Measurements from ENCODE around the gene NBR1. TPM values are rescaled to one million over a fixed set of nuclear protein-coding genes. Genes with fewer than 3 reads are reported as not detected.

Gene NBR1
- total and polyA plus RNA-seq, 4 donors, result 18.2 to 74.6 (median 44.7) TPM

GRCh38 chr17:43210576-43210975 is 39.6 kb downstream of the NBR1 start:
- Histone ChIP-seq H3K4me1 (ENCODE audit: control insufficient read depth in 4 of 4, insufficient read depth in 4 of 4, low read length in 3 of 4) (peaks cover 9 to 27% (median 18%) of the 10 kb centered on the region in 4 donors), H3K27me3 (ENCODE audit: control insufficient read depth in 4 of 4, insufficient read depth in 4 of 4, low read length in 3 of 4) (no peaks in the 10 kb centered on the region), H3K36me3 (ENCODE audit: control insufficient read depth in 4 of 4, insufficient read depth in 3 of 4, low read depth in 1 of 4, low read length in 3 of 4) (peaks cover 6 to 43% (median 25%) of the 10 kb centered on the region in 4 donors), H3K9ac (ENCODE audit: low read depth in 1 of 2, low read length in 2 of 2) (no peak overlapping the region), H3K27ac (ENCODE audit: low read depth in 1 of 2, low read length in 2 of 2) (peak overlapping the region in 1 of 2 donors; percentile 66), H3K9me3 (ENCODE audit: control insufficient read depth in 4 of 4, low read length in 3 of 4) (no peaks in the 10 kb centered on the region), H3K4me3 (ENCODE audit: low read depth in 1 of 3, low read length in 3 of 3) (no peak overlapping the region)
- 74% methylated on average over 3 of the region's 3 CpGs for WGBS
- no peak for DNase-seq (ENCODE audit: low spot score)
- TF ChIP-seq FOXA1 (IDR thresholded peaks at IDR 0.05), result no peak
- TF ChIP-seq ATF3 (IDR thresholded peaks at IDR 0.05), result no peak
- no peak for TF ChIP-seq HNF4A (conservative IDR thresholded peaks at IDR 0.05)
- TF ChIP-seq REST (IDR thresholded peaks at IDR 0.05), result no peak
- no peak for TF ChIP-seq EGR1 (IDR thresholded peaks at IDR 0.05; ENCODE audit: low read depth in 2 of 2)
- TF ChIP-seq ZBTB33 (IDR thresholded peaks at IDR 0.05), result no peak
- TF ChIP-seq NR2F2 (IDR thresholded peaks at IDR 0.05), result no peak
- TF ChIP-seq JUND (IDR thresholded peaks at IDR 0.05), result no peak
- TF ChIP-seq GABPA (IDR thresholded peaks at IDR 0.05 in 1 of 2, conservative IDR thresholded peaks at IDR 0.05 in 1 of 2), result no peak
- no peak for TF ChIP-seq CTCF (IDR thresholded peaks at IDR 0.05; ENCODE audit: low read depth, low read length, missing input control)
- no peak for TF ChIP-seq YY1 (IDR thresholded peaks at IDR 0.05)

- Histone ChIP-seq H3K27me3 (ENCODE audit: control insufficient read depth in 4 of 4, insufficient read depth in 4 of 4, low read length in 3 of 4) (no peaks in the 10 kb centered on the region), H3K9me3 (ENCODE audit: control insufficient read depth in 4 of 4, low read length in 3 of 4) (no peaks in the 10 kb centered on the region), H3K4me1 (ENCODE audit: control insufficient read depth in 4 of 4, insufficient read depth in 4 of 4, low read length in 3 of 4) (peaks cover 14 to 32% (median 22%) of the 10 kb centered on the region in 4 donors), H3K36me3 (ENCODE audit: control insufficient read depth in 4 of 4, insufficient read depth in 3 of 4, low read depth in 1 of 4, low read length in 3 of 4) (peaks cover 6 to 42% (median 28%) of the 10 kb centered on the region in 4 donors), H3K27ac (ENCODE audit: low read depth in 1 of 2, low read length in 2 of 2) (peak overlapping the region; percentile 63 to 66), H3K4me3 (ENCODE audit: low read depth in 1 of 3, low read length in 3 of 3) (peak overlapping the region in 2 of 3 donors; percentile 18 to 51), H3K9ac (ENCODE audit: low read depth in 1 of 2, low read length in 2 of 2) (peak overlapping the region; percentile 36 to 87)
- TF ChIP-seq MAX (IDR thresholded peaks at IDR 0.05), result no peak
- no peak for TF ChIP-seq SP1 (IDR thresholded peaks at IDR 0.05)
- no peak for TF ChIP-seq FOXA2 (IDR thresholded peaks at IDR 0.05)
- TF ChIP-seq REST (IDR thresholded peaks at IDR 0.05), result no peak
- no peak for TF ChIP-seq ZBTB33 (IDR thresholded peaks at IDR 0.05)
- TF ChIP-seq EGR1 (IDR thresholded peaks at IDR 0.05; ENCODE audit: low read depth in 2 of 2), result no peak
- TF ChIP-seq TAF1 (conservative IDR thresholded peaks at IDR 0.05), result no peak
- TF ChIP-seq ATF3 (IDR thresholded peaks at IDR 0.05), result no peak
- TF ChIP-seq JUND (IDR thresholded peaks at IDR 0.05), result no peak
- TF ChIP-seq FOXA1 (IDR thresholded peaks at IDR 0.05), result no peak
- 21% methylated on average over 2 of the region's 2 CpGs for WGBS
- DNase-seq (ENCODE audit: low spot score), result no peak
These were observed 40.1 kb downstream of the NBR1 start for GRCh38 chr17:43211123-43211479.

All from liver (tissue), 9 donors.